Measurements from ENCODE around the gene ADGRE1.
"Not testable (repeated sequence)": the region's sequence is repeated elsewhere in the genome, so short reads cannot be mapped to it uniquely, and the experiment has no call there.

Gene ADGRE1, protein sequence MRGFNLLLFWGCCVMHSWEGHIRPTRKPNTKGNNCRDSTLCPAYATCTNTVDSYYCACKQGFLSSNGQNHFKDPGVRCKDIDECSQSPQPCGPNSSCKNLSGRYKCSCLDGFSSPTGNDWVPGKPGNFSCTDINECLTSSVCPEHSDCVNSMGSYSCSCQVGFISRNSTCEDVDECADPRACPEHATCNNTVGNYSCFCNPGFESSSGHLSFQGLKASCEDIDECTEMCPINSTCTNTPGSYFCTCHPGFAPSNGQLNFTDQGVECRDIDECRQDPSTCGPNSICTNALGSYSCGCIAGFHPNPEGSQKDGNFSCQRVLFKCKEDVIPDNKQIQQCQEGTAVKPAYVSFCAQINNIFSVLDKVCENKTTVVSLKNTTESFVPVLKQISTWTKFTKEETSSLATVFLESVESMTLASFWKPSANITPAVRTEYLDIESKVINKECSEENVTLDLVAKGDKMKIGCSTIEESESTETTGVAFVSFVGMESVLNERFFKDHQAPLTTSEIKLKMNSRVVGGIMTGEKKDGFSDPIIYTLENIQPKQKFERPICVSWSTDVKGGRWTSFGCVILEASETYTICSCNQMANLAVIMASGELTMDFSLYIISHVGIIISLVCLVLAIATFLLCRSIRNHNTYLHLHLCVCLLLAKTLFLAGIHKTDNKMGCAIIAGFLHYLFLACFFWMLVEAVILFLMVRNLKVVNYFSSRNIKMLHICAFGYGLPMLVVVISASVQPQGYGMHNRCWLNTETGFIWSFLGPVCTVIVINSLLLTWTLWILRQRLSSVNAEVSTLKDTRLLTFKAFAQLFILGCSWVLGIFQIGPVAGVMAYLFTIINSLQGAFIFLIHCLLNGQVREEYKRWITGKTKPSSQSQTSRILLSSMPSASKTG

DNA sequence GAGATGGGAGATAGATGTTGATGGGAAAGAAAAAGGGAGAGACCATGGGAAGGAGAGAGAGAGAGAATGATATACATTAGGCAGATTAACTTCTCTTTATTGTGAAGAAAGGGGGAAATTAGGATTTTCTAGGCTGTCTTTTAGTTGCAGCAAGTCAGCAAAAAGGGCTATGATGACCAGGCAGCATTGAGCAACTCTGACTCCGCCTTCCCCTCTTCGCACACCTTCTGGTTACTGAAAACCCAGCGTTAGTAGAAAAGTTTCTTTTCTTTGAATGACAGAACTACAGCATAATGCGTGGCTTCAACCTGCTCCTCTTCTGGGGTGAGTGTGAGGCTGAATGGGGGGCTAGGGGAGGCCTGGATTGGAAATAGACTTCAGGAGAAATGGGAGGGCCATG, at the start of gene ADGRE1:
TSS of gene ADGRE1 (plus strand) at position 264 of the 400 bp plus-strand sequence. CDS start at position 294, 30 bp downstream.
- no peak for DNase-seq (ENCODE audit: low spot score)

DNA sequence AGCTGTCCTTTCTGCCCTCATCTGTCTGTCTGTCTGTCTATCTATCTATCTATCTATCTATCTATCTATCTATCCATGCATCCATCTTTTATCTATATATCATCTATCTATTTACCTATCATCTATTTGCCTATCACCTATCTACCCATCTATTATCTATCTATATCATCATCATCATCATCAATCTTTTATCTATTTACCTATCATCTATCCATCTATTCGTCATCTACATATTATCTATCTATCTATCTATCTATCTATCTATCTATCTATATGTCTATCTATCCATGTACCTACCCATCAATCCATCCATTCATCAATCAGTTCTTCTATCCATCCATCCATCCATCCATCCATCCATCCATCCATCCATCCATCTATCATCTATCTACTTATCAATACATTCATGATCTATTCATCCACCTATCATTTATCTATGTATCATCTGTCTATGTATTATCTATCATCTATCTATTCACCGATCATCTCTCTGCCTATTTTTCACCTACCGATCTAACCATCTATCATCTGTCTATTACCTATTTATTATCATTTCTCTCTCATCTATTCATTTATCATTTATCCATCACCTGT, 49.2 kb upstream of the ADGRE1 start:
- DNase-seq (ENCODE audit: low spot score): no peak

DNA sequence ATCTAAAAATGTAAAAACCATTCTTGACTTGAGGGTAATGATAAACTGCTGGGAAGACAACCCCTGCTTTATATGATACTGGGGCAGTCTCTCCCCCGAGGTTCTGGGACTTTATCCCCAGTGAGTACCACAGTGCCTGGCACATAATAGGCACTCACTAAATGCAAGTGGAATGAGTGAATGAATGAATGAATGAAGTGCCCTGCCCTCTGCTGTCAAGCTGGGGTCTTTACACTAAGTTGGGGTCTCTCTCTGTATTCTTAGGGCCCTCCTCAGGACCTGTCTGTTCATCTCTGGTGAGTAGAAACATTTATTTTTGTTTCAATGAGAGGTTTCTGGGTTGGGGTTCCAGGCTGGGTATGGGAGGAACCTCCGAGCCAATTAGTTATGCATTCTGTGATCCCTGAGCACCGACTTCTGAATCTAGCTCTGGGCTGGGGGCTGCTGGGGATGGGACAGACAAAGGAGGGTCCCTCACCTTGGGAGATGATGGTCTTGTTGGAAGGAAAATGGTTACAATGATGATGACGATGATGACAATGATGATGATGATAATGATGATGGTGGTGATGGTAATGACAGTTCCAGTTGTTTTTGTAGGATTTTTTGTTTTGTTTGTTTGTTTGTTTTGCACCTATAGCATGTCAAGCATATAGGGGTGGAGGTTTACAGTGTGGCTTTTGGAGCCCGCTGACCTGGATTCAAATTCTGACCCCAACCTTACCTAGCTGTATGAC, 44.3 kb upstream of the ADGRE1 start:
- no peak for DNase-seq (ENCODE audit: low spot score)

GRCh38 chr19:6847828-6848200, 39.6 kb upstream of the ADGRE1 start:
- DNase-seq (ENCODE audit: low spot score): no peak

GRCh38 chr19:6848986-6849385, 38.4 kb upstream of the ADGRE1 start:
- DNase-seq (ENCODE audit: low spot score): no peak

DNA sequence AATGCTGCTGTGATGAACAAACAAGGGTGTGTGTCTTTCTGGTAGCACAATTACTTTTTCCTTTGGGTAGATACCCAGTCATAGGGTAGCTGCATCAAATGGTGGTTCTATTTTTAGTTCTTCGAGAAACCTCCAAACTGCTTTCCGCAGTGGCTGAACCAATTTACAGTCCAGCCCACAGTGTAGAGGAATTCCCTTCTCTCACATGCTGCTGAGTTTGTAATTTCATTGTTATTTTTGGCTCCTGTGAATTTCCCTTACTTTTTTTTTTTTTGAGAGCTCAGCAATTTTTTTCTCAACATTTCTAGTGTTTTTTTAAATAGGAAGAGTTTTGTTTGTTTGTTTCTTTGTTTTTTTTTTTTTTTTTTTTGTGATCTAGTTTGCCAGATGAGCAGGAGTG, 37.5 kb upstream of the ADGRE1 start:
- no peak for DNase-seq (ENCODE audit: low spot score)

- no peak for DNase-seq (ENCODE audit: low spot score)
Measured at GRCh38 chr19:6851359-6851758, 36.0 kb upstream of the ADGRE1 start.

DNA sequence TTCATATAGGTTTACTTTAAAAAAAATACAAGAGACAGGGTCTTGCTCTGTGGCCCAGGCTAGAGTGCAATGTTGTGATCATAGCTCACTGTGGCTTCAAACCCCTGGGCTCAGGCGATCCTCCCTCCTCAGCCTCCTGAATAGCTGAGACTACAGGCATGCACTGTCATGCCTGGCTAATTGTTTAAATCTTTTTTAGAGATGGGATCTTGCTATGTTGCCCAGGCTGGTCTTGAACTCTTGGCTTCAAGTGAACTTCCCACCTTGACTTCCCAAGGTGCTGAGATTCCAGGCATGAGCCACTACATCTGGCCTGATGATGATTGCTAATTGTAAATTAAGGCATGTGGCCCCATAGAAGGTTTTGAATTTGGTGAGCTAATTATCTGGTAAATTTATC, 35.4 kb upstream of the ADGRE1 start:
- DNase-seq (ENCODE audit: low spot score): no peak

DNA sequence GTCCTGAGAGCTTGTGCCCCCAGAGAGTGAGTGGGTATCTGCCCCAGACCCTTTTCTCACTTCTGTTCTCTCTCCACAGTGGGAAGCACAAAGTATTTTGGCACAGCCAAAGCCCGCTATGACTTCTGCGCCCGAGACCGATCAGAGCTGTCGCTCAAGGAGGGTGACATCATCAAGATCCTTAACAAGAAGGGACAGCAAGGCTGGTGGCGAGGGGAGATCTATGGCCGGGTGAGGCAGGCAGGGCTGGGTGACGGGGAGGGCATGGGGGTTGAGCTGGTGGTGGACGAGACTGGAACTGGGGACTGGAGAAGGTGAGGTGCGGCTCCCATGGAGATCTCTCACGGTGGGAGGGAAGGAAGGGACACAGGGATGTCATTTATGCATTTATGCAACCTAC, 33.5 kb upstream of the ADGRE1 start:
- no peak for DNase-seq (ENCODE audit: low spot score)

- DNase-seq (ENCODE audit: low spot score): no peak
Measured at GRCh38 chr19:6854758-6855157, 32.6 kb upstream of the ADGRE1 start.

- DNase-seq (ENCODE audit: low spot score): no peak
Measured at GRCh38 chr19:6856749-6857372, 30.5 kb upstream of the ADGRE1 start.

GRCh38 chr19:6861683-6862286, 25.6 kb upstream of the ADGRE1 start:
- no peak for DNase-seq (ENCODE audit: low spot score)

GRCh38 chr19:6862673-6863078, 24.7 kb upstream of the ADGRE1 start:
- DNase-seq (ENCODE audit: low spot score): peak; percentile 87

DNA sequence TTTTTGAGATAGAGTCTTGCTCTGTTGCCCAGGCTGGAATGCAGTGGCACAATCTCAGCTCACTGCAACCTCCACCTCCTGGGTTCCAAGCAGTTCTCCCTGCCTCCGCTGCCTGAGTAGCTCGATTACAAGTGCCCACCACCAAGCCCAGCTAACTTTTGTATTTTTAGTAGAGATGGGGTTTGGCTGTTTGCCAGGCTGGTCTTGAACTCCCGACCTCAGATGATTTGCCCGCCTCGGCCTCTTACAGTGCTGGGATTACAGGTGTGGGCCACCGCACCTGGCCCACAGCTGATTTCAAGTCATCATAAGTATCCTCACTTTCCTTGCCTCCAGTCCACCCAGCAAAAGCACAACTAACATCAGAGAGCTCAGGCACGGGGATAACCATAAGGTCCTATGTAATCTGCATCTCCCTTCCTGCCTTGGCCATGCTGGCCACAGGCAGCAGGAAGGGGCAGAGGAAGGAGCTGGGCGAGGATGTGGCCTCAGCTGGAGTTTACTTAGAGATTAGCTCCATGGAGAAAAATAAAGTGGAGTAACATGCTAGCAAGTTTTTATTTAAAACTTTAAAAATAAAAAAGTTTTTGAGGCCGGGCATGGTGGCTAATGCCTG, 22.9 kb upstream of the ADGRE1 start:
- DNase-seq (ENCODE audit: low spot score): no peak

DNA sequence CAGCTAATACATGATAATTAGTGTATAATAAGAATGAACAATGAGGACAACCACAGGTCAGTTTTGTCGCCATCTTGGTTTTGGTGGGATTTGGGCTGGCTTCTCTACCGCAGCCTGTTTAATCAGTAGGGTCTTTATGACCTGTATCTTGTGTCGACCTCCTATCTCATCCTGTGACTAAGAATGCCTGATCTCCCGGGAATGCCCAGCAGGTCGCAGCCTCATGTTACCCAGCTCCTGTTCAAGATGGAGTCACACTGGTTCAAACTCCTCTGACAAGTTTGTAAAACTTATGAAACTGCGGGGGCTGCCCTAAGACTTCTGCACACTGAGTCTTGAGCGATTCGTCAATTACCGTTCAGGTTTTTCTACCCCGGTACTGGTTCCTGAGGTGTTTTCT, 21.5 kb upstream of the ADGRE1 start:
- DNase-seq (ENCODE audit: low spot score): no peak

- no peak for DNase-seq (ENCODE audit: low spot score)
Measured at GRCh38 chr19:6866741-6867151, 20.6 kb upstream of the ADGRE1 start.

DNA sequence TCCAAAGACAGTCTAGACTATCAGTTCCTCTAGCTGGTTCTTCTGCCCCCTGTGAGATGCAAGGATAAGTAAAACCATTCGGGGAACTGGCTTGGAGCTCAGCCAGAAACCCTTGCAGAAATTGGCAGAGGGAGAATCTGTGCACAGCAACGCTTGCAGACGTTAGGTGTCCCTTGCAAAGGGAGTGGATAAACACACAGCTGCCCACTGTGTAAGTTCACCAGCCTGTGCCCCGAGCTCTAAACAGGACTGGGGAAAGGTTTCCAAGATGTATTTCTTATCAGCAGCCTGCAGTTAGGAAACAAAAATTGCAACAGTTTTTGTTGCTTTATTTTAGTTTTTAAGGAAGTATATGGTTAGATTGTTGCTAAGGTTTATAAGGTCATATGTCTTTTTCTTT, 19.0 kb upstream of the ADGRE1 start:
- no peak for DNase-seq (ENCODE audit: low spot score)

DNA sequence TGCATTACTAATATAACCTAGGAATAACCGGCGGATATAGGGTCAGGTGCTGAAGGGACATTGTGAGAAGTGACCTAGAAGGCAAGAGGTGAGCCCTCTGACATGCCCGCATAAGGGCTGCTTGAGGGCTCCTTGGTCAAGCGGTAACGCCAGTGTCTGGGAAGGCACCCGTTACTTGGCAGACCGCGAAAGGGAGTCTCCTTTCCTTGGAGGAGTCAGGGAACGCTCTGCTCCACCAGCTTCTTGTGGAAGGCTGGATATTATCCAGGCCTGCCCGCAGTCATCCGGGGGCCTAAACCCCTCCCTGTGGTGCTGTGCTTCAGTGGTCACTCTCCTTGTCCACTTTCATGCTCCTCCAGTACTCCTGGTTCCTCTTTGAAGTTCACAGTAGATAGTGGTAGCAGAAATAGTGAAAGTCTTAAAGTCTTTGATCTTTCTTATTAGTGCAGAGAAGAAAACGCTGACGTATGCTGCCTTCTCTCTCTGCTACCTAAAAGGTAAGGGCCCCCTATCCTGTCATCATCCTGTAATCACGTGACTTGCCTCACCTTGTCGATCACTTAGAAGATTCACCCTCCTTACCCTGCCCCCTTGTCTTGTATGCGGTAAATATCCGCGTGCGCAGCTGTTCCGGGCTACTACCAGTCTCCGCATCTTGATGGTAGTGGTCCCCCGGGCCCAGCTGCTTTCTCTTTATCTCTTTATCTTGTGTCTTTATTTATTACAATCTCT, 18.1 kb upstream of the ADGRE1 start:
- not testable (repeated sequence) for DNase-seq (ENCODE audit: low spot score)

- no peak for DNase-seq (ENCODE audit: low spot score)
Measured at GRCh38 chr19:6873708-6874431, 13.5 kb upstream of the ADGRE1 start.

All from ecto neural progenitor cell (in vitro differentiated cells).